ENCODE results near the gene TMCO5A.

DNA sequence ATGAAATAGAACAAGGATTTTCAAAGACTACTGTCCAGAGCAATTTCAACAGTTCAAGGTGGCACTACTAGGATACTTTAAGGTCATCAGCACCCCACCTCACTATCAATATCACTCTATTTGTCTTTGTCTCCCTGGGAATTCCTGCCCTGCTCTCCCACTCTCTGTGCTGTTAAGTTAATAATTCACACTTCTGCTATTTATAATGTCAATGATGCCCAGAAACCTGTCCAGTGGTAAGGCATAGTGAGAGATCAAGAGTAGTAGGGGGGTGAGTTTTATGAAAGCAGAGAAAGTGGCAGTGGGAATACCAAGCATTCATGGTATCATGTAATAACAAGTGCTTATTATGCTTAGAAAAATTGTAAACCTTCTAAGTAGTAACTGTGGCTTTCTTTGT lies 7.3 kb downstream of the TMCO5A start:
- TF ChIP-seq, protein P1, sequence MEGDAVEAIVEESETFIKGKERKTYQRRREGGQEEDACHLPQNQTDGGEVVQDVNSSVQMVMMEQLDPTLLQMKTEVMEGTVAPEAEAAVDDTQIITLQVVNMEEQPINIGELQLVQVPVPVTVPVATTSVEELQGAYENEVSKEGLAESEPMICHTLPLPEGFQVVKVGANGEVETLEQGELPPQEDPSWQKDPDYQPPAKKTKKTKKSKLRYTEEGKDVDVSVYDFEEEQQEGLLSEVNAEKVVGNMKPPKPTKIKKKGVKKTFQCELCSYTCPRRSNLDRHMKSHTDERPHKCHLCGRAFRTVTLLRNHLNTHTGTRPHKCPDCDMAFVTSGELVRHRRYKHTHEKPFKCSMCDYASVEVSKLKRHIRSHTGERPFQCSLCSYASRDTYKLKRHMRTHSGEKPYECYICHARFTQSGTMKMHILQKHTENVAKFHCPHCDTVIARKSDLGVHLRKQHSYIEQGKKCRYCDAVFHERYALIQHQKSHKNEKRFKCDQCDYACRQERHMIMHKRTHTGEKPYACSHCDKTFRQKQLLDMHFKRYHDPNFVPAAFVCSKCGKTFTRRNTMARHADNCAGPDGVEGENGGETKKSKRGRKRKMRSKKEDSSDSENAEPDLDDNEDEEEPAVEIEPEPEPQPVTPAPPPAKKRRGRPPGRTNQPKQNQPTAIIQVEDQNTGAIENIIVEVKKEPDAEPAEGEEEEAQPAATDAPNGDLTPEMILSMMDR (IDR thresholded peaks at IDR 0.05) = no peak
- TF ChIP-seq POLR2A (IDR thresholded peaks at IDR 0.05) = no peak

All from Peyer's patch (tissue), 4 donors.